ENCODE results near the gene FOS.

Gene FOS

DNA sequence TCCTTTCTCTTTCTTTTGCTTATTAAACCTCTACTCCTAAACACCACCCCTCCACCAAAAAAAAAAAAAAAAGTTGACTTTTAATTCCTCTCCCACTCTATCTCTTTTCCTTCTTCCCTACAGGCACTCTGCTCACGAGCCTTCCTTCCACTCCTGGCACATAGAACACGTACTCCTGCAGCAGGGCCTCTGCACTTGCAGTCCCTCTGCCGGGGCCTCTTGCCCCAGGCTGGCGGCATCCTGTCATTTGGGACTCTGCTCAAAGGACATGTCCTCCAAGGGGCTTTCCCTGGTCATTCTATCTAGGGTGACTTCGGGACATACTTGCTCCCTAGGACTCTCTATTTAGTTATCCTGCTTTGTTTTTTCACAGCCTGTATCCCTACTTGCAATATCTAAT is 7.7 kb downstream of the FOS start:
- no peak overlapping the region for H3K4me3 ChIP-seq (ENCODE audit: low read length)
- no peaks in the 10 kb centered on the region for H3K9me3 ChIP-seq (replicated peaks; ENCODE audit: low read length)
- H3K4me2 ChIP-seq (ENCODE audit: low read length) = no peak overlapping the region
- H3K27me3 ChIP-seq (ENCODE audit: control insufficient read depth, insufficient read depth, low read length) = peaks cover 21% of the 10 kb centered on the region
- H3K9ac ChIP-seq (ENCODE audit: low read depth, low read length) = no peak overlapping the region
- peaks cover 2% of the 10 kb centered on the region for H3K4me1 ChIP-seq (ENCODE audit: control insufficient read depth, insufficient read depth, low read length)
- peaks cover 5% of the 10 kb centered on the region for H3K36me3 ChIP-seq (ENCODE audit: insufficient read depth, low read length)

DNA sequence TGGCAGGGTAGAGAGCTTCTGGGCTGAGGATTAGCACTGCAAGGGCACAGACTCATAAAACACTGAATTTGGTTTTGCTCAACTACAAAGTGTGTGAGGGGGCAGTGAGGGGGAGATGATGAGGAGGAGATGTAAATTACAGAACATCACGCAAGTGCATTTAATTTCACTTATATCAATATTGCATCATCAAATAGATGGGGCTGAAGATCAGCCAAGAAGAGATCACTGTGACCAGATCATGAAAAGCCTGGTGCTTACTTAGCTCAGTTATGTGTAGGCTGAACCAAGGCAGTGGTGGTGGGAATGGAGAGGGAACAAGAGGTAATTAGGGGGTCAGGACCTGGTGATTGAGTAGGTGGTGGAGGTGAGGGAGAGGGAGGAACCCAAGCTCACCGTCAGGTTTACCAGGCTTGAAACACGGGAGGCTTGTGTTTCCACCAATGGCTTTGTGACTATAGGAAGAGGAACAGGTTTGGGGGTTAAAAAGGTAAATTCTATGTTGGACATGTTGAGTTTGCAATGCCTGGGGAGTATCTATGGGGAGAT is 11.3 kb downstream of the FOS start:
- Histone ChIP-seq H3K4me3 (ENCODE audit: low read length) (no peak overlapping the region), H3K4me1 (ENCODE audit: control insufficient read depth, insufficient read depth, low read length) (peaks cover 5% of the 10 kb centered on the region), H3K9me3 (replicated peaks; ENCODE audit: low read length) (no peaks in the 10 kb centered on the region), H3K36me3 (ENCODE audit: insufficient read depth, low read length) (no peaks in the 10 kb centered on the region), H3K27me3 (ENCODE audit: control insufficient read depth, insufficient read depth, low read length) (peaks cover 21% of the 10 kb centered on the region), H3K9ac (ENCODE audit: low read depth, low read length) (no peak overlapping the region), H3K4me2 (ENCODE audit: low read length) (no peak overlapping the region)

DNA sequence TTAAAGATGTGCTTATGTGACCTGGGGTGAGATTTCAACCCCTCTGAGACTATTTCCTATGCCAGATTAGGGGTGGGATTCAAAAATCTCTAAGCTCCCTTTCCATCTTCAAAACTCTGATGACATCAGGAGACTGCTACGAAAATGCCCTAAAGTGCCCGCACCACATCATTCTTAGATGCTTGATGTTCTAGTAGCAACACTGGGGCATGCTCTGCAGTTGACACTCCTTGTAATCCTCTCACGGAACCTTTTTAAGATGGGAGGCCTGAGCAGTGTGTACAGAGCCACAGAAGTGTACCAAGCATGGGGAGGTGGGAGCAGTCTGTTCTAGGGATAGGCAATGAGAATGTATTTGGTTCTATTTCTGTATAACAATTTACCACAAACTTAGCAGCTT is 12.2 kb downstream of the FOS start:
- Histone ChIP-seq H3K36me3 (ENCODE audit: insufficient read depth, low read length) (no peaks in the 10 kb centered on the region), H3K4me3 (ENCODE audit: low read length) (no peak overlapping the region), H3K4me1 (ENCODE audit: control insufficient read depth, insufficient read depth, low read length) (peaks cover 13% of the 10 kb centered on the region), H3K9ac (ENCODE audit: low read depth, low read length) (no peak overlapping the region), H3K9me3 (replicated peaks; ENCODE audit: low read length) (no peaks in the 10 kb centered on the region), H3K4me2 (ENCODE audit: low read length) (no peak overlapping the region), H3K27me3 (ENCODE audit: control insufficient read depth, insufficient read depth, low read length) (peaks cover 21% of the 10 kb centered on the region)

DNA sequence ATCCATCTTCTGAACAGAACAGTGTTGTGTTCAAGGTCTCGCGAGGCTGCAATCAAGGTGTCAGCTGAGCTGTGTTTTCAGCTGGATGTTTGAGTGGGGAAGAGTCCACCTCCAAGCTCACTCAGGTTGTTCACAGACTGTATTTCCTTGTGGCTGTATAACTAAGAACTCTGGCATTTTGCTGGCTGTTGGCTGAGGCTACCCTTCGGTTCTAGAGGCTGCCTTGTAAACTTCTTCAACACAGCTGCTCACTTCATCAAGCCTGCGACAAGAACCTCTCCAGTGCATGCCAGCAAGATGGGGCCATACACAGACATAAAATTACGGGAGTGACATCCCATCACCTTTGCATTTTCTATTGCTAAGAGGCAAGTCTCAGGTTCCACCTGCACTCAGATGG is 12.7 kb downstream of the FOS start:
- peaks cover 17% of the 10 kb centered on the region for H3K4me1 ChIP-seq (ENCODE audit: control insufficient read depth, insufficient read depth, low read length)

DNA sequence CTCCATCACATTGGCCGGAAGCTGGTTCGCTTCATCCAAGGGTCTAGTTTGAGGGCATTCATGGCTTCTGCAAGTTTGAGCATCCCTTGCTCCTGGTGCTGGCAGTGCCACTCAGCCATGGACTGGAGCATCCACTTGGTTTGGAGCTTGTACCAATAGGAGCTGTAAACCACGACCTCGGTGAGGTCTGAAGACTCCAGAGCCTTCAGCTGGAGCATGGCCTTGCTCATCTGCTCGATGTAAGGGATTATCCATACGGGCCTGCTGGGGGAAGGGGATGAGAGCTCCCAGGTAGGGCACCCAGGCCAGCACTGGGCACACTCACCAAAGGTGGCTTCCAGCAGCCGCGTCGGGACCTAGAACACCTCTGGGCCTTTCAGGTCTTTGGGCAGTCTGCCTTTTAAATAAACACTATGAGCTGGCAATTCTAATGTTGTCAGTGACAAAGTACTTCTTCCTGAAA is 13.5 kb downstream of the FOS start:
- Histone ChIP-seq H3K4me3 (ENCODE audit: low read length) (no peak overlapping the region), H3K4me2 (ENCODE audit: low read length) (no peak overlapping the region), H3K9ac (ENCODE audit: low read depth, low read length) (no peak overlapping the region), H3K36me3 (ENCODE audit: insufficient read depth, low read length) (no peaks in the 10 kb centered on the region), H3K9me3 (replicated peaks; ENCODE audit: low read length) (no peaks in the 10 kb centered on the region), H3K4me1 (ENCODE audit: control insufficient read depth, insufficient read depth, low read length) (peaks cover 17% of the 10 kb centered on the region), H3K27me3 (ENCODE audit: control insufficient read depth, insufficient read depth, low read length) (peaks cover 17% of the 10 kb centered on the region)

More for the DNA sequence above, 12.7 kb downstream of the FOS start:
- no peak overlapping the region for H3K4me3 ChIP-seq (ENCODE audit: low read length)
- no peaks in the 10 kb centered on the region for H3K36me3 ChIP-seq (ENCODE audit: insufficient read depth, low read length)
- H3K9me3 ChIP-seq (replicated peaks; ENCODE audit: low read length) = no peaks in the 10 kb centered on the region
- no peak overlapping the region for H3K4me2 ChIP-seq (ENCODE audit: low read length)
- H3K27me3 ChIP-seq (ENCODE audit: control insufficient read depth, insufficient read depth, low read length) = peaks cover 21% of the 10 kb centered on the region
- no peak overlapping the region for H3K9ac ChIP-seq (ENCODE audit: low read depth, low read length)

DNA sequence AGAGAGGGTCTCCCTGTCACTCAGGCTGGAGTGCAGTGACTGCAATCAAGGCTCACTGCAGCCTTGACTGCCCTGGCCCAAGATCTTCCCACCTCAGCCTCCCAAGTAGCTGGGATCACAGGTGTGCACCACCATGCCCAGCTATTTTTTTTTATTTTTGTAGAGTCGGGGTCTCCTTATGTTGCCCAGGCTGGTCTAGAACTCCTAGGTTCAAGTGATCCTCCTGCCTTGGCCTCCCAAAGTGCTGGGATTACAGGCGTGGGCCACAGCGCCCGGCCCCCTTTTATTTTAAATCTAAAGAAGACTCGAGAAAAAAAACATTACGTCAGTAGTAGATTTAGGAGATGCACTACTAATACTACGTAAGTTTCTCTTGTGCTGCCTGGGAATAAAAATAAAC is 14.3 kb downstream of the FOS start:
- Histone ChIP-seq H3K4me1 (ENCODE audit: control insufficient read depth, insufficient read depth, low read length) (peaks cover 17% of the 10 kb centered on the region), H3K4me2 (ENCODE audit: low read length) (no peak overlapping the region), H3K36me3 (ENCODE audit: insufficient read depth, low read length) (no peaks in the 10 kb centered on the region), H3K4me3 (ENCODE audit: low read length) (no peak overlapping the region), H3K9ac (ENCODE audit: low read depth, low read length) (no peak overlapping the region), H3K27me3 (ENCODE audit: control insufficient read depth, insufficient read depth, low read length) (peaks cover 13% of the 10 kb centered on the region), H3K9me3 (replicated peaks; ENCODE audit: low read length) (no peaks in the 10 kb centered on the region)

DNA sequence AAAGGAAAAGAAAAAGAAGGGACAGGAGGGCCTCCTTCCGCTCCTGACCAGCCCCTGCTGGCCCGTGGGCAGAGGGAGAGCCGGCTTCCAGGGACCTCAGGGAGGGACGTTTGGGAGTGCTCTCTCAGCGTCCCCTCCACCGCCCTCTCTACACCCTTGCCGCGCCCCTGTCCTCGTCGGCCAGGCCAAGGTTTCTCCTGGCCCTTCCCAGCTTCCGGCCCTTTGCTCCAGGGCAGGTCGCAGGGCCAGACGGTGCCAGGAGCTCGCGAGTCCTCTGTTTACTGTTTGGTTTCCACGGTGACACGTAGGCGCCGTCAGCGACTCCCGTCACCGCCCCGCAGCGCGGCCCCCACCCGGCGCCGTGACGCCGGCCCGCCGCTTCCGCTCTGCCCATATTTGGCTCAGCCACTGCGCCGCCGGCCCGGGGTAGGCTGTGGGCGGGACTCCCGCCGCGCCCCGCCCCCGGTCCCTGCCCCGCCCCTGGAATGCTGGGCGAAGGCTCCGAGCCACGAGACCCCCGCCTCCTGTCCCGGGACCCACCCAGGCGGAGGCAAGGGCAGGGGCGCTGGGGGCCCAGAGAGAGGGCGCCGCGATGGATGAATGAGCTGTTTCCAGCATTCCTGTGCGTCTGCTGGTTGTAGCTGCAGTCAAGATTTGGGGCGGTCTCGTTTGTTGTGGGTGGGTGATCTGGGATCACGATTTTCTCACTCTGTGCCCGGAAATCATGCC is 15.5 kb downstream of the FOS start:
- Histone ChIP-seq H3K9me3 (replicated peaks; ENCODE audit: low read length) (no peaks in the 10 kb centered on the region), H3K4me2 (ENCODE audit: low read length) (peak overlapping the region; percentile 90), H3K27me3 (ENCODE audit: control insufficient read depth, insufficient read depth, low read length) (peaks cover 13% of the 10 kb centered on the region), H3K9ac (ENCODE audit: low read depth, low read length) (peak overlapping the region; percentile 94), H3K36me3 (ENCODE audit: insufficient read depth, low read length) (no peaks in the 10 kb centered on the region), H3K4me3 (ENCODE audit: low read length) (peak overlapping the region; percentile 74), H3K4me1 (ENCODE audit: control insufficient read depth, insufficient read depth, low read length) (peaks cover 17% of the 10 kb centered on the region)

DNA sequence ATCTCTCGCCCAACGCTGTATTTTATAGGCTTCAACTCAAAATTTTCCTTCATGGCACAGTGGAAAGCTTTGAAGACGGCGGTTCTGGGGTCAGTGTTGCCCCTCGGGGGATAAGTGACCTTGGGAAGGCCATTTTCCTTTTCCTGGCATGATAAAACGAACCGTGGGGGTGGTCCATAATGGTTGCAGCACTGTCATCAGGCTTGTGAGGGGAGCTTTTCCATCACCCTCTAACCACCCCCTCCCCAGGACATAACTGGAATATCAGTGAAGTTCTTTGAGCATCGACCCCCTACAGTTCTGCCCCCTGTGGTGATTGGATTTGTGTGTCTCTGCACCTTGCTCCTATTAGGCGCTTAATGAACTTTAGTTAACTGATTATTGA is 16.0 kb downstream of the FOS start:
- Histone ChIP-seq H3K9me3 (replicated peaks; ENCODE audit: low read length) (no peaks in the 10 kb centered on the region), H3K4me3 (ENCODE audit: low read length) (peak overlapping the region; percentile 74), H3K4me2 (ENCODE audit: low read length) (peak overlapping the region; percentile 90), H3K27me3 (ENCODE audit: control insufficient read depth, insufficient read depth, low read length) (peaks cover 10% of the 10 kb centered on the region), H3K36me3 (ENCODE audit: insufficient read depth, low read length) (no peaks in the 10 kb centered on the region), H3K9ac (ENCODE audit: low read depth, low read length) (peak overlapping the region; percentile 94), H3K4me1 (ENCODE audit: control insufficient read depth, insufficient read depth, low read length) (peaks cover 17% of the 10 kb centered on the region)

DNA sequence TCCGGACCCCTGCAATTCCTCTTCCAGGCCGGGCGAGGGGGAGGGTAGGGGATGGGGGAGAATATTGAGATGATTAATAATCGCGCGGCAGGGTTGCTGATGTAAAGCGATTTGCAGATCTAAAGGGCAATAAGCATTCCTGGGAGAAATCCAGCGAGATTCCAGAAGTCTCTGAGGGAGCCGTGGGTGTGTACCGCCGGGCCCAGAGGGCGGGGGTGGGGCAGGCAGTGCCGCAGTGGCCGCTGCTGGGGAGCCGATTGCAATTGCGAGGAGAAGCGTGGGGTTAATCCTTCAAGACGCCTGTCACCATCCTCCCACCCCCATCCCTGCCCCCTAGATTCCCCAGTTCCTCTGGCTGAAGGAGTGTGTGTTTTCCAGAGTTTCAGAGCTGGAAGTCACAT is 16.4 kb downstream of the FOS start:
- Histone ChIP-seq H3K9me3 (replicated peaks; ENCODE audit: low read length) (no peaks in the 10 kb centered on the region), H3K4me1 (ENCODE audit: control insufficient read depth, insufficient read depth, low read length) (peaks cover 17% of the 10 kb centered on the region), H3K4me3 (ENCODE audit: low read length) (peak overlapping the region; percentile 74), H3K4me2 (ENCODE audit: low read length) (peak overlapping the region; percentile 90), H3K27me3 (ENCODE audit: control insufficient read depth, insufficient read depth, low read length) (peaks cover 6% of the 10 kb centered on the region), H3K9ac (ENCODE audit: low read depth, low read length) (peak overlapping the region; percentile 94), H3K36me3 (ENCODE audit: insufficient read depth, low read length) (no peaks in the 10 kb centered on the region)

DNA sequence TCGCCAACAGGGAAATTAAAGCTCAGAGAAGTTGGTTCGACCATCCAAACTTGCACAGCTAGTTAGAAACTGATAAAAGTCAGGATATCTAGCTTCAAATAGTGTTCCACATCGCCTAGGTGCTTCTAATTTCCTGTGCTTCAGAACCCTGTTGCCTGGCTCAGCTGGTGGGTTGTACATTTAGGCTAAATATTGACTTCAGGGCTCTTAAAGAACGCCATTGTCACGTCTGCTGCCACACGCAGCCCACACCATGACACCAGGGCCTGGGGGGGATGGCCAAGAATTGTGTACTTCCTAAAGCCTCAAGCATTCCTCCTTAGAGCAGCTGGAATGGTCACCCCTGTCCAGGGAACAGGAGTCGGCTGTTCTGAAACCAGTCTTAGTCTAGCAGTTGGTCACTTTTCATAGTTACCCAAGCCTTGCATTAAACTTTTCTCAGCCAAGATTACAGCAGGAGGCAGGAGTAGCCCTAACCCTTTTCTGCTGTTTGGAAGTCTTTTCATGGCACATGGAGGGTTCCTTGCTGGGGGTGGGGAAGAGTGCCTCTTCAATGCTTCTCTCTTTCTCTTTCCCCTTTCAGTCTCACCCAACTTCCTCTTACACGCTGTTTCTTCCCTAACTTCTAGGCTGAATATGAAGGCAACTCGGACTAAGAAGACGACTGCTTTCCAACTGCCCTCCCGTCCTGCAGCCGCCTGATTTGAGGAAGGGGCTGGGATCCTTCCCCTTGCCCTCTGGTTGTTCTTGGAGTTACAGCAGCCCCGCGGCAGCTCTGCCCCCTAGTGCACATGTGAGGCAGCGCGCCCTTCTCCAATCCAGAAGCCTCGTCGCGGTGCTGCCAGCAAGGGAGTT is 17.1 kb downstream of the FOS start:
- Histone ChIP-seq H3K36me3 (ENCODE audit: insufficient read depth, low read length) (no peaks in the 10 kb centered on the region), H3K27me3 (ENCODE audit: control insufficient read depth, insufficient read depth, low read length) (no peaks in the 10 kb centered on the region), H3K9ac (ENCODE audit: low read depth, low read length) (peak overlapping the region; percentile 94), H3K4me2 (ENCODE audit: low read length) (peak overlapping the region; percentile 90), H3K4me3 (ENCODE audit: low read length) (peak overlapping the region; percentile 74), H3K4me1 (ENCODE audit: control insufficient read depth, insufficient read depth, low read length) (peaks cover 17% of the 10 kb centered on the region), H3K9me3 (replicated peaks; ENCODE audit: low read length) (no peaks in the 10 kb centered on the region)

DNA sequence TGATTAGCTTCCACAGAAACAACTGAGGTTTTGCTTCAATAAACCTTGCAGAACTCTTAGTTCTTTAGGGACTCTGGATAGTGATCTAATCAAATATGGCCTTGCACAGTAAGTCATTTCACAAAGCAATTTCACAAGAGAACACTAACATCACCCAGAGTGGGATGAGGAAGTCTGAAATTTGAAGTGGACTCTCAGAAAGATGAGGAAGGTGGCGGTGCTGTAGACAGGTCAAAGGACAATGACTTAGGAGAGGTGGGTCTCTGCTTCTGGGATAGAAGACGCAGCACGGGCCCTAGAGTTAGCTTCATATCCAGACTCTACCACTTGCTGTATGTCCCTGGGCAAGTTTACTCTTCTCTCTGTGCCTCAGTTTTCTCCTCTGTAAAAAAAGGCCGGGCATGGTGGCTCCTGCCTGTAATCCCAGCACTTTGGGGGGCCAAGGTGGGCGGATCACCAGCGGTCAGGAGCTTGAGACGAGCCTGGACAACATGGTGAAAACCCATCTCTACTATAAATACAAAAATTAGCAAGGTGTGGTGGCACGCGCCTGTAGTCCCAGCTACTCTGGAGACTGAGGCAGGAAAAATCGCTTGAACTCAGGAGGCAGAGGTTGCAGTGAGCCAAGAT is 18.9 kb downstream of the FOS start:
- Histone ChIP-seq H3K27me3 (ENCODE audit: control insufficient read depth, insufficient read depth, low read length) (no peaks in the 10 kb centered on the region), H3K9me3 (replicated peaks; ENCODE audit: low read length) (no peaks in the 10 kb centered on the region), H3K4me2 (ENCODE audit: low read length) (no peak overlapping the region), H3K4me3 (ENCODE audit: low read length) (no peak overlapping the region), H3K36me3 (ENCODE audit: insufficient read depth, low read length) (no peaks in the 10 kb centered on the region), H3K9ac (ENCODE audit: low read depth, low read length) (no peak overlapping the region), H3K4me1 (ENCODE audit: control insufficient read depth, insufficient read depth, low read length) (peaks cover 17% of the 10 kb centered on the region)

All from skeletal muscle satellite cell (primary cell).